ENCODE results near the gene KCNQ1.

KCNQ1 gene

DNA sequence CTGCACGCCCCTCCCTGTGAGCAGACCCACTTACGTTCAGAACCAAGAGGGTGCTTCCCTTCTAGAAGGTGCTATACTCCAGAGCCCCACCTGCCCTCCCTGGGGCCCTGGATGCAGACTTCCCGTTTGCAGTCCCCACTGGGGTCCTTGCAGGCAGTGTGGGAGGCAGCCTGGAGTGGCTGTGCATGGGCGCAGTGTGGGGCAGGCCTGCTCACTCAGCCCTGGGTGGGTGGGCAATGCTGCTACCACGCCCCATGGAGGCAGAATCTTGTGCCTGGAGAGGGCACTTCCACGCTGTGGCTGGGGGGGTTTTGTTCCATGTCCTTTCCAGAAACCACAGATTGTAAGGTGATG is 138.8 kb downstream of the KCNQ1 start:
- H3K4me3 ChIP-seq (ENCODE audit: low read depth, low read length) = no peak overlapping the region
- TF ChIP-seq, protein P1, sequence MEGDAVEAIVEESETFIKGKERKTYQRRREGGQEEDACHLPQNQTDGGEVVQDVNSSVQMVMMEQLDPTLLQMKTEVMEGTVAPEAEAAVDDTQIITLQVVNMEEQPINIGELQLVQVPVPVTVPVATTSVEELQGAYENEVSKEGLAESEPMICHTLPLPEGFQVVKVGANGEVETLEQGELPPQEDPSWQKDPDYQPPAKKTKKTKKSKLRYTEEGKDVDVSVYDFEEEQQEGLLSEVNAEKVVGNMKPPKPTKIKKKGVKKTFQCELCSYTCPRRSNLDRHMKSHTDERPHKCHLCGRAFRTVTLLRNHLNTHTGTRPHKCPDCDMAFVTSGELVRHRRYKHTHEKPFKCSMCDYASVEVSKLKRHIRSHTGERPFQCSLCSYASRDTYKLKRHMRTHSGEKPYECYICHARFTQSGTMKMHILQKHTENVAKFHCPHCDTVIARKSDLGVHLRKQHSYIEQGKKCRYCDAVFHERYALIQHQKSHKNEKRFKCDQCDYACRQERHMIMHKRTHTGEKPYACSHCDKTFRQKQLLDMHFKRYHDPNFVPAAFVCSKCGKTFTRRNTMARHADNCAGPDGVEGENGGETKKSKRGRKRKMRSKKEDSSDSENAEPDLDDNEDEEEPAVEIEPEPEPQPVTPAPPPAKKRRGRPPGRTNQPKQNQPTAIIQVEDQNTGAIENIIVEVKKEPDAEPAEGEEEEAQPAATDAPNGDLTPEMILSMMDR (IDR thresholded peaks at IDR 0.05; ENCODE audit: insufficient read depth, low read depth, low read length, missing control alignments) = no peak
- DNase-seq (ENCODE audit: low read depth) = no peak

DNA sequence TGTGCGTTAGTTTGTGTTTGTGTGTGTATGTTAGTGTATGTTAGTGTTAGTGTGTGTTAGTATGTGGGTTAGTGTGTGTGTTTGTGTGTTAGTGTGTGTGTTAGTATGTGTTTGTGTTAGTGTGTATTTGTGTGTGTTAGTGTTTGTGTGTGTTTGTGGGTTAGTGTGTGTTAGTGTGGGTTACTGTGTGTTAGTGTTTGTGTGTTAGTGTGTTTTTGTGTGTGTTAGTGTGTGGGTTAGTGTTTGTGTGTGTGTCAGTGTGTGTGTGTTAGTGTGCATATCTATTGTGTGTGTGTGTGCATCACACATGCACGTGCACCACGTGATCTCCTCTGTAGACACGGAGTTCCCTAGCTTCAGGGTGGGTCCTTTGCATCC is 139.6 kb downstream of the KCNQ1 start:
- DNase-seq (ENCODE audit: low read depth) = no peak
- H3K4me3 ChIP-seq (ENCODE audit: low read depth, low read length) = no peak overlapping the region
- TF ChIP-seq, protein P1 (IDR thresholded peaks at IDR 0.05; ENCODE audit: insufficient read depth, low read depth, low read length, missing control alignments) = no peak

DNA sequence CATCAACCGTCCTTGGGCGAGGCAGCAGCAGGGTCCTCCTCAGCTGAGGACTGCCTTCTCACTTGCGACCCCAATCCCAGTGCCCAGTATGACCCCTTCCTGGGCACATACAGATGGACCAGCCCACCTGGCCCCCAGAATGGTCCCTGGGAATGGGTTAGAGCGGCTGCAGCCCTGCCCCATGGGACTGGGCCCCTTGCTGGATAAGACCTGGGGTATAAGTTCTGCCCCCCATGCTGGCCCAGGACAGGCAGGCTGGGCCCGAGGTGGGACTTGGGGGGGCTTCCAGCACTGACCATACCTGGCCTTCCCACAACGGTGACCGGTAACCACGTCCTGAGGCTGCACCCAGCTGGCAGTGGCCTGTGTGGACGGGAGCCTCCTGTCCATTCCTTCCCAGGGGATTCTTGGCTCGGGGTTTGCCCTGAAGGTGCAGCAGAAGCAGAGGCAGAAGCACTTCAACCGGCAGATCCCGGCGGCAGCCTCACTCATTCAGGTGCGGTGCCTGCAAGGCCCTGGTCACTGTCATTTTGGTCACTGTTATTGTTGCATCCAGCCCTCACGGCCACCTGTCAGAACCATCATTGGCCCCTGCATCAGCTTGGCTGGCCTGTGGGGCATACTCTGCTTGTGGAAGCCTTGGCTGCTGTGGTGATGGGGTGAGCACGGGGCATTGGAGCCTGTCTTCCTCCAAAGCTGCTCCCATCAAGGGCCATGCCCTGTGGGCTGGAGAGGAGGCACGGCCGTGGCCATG is 140.2 kb downstream of the KCNQ1 start:
- no peak overlapping the region for H3K4me3 ChIP-seq (ENCODE audit: low read depth, low read length)
- TF ChIP-seq, protein P1 (IDR thresholded peaks at IDR 0.05; ENCODE audit: insufficient read depth, low read depth, low read length, missing control alignments) = no peak
- no peak for DNase-seq (ENCODE audit: low read depth)

DNA sequence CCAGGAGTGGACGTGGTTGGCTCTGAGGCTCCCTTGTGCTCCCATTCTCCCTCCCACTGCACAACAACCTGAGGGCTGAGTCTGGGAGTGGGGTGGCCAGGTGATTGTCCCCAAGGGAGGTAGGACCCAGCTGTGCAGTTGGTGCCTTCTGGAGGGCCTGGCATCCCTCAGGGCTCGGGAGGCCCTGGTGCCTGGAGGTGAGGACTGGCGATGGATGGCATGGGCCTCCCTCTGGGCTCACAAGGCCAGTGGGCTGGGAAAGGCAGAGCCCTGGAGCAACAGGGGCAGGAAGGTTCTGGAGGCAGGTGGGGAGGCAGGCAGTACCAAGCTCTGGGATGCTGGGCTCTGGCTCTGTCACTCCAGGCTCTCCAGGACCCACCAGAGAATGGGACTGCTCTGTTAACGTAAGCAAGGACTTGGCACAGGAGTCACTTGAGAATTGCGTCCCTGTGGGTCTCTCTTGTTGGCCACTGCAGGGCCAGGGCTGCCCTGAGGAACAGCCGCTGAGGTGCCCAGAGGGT is 140.8 kb downstream of the KCNQ1 start:
- TF ChIP-seq, protein P1 (IDR thresholded peaks at IDR 0.05; ENCODE audit: insufficient read depth, low read depth, low read length, missing control alignments) = no peak
- DNase-seq (ENCODE audit: low read depth) = no peak
- H3K4me3 ChIP-seq (ENCODE audit: low read depth, low read length) = no peak overlapping the region

DNA sequence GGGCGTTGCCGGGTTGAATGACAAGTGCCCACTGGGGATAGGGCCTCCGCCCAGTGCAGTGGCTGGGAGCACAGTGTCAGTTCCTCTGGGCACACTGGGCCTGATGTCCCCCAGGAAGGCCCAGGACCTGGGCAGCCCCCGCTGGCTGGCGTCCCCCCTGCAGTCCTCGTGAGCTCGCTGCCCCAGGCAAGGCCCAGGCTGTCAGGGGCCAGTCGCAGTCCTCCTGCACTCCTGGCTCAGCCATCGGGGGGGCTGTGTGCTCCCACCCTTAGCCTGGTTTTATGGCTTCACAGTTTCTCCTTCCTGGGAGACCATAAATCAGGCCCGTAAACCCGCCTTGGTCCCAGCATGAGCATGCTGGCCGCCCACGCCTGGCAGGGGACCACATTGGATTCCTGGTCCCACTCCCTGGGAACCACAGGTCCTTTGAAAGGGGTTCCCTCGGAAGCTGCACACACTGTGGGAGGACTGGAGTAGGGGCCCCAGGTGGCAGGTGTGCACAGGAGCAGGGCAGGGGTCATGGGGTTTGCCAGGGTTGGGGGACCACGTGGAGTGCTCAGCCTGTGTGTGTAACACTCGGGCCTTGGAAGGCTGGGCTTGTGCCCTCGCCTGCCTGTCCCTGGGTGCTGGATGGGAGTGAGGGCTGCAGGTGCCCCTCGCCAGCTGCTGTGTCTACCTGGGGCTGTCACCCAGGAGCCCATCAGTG is 141.4 kb downstream of the KCNQ1 start:
- DNase-seq (ENCODE audit: low read depth) = no peak

DNA sequence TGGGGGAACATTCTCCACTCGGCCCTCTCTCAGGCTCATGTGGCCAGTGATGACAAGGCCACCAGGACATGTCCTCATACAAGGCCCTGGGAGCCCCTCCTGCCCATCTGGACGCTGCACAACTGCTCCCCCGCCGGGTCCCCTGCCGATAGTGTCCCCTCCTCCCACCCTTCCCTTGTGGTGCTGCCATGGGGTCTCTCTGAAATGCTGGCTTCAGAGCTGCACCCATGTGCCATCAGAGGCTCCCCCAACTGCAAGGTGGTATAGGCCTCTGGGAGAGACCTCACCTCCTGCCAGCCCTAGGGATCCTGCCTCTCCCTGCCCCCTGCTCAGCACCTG is 142.0 kb downstream of the KCNQ1 start:
- DNase-seq (ENCODE audit: low read depth) = no peak
- no peak overlapping the region for H3K4me3 ChIP-seq (ENCODE audit: low read depth, low read length)
- TF ChIP-seq, protein P1 (IDR thresholded peaks at IDR 0.05; ENCODE audit: insufficient read depth, low read depth, low read length, missing control alignments) = no peak

More for the DNA sequence above, 141.4 kb downstream of the KCNQ1 start:
- TF ChIP-seq, protein P1 (IDR thresholded peaks at IDR 0.05; ENCODE audit: insufficient read depth, low read depth, low read length, missing control alignments) = no peak
- H3K4me3 ChIP-seq (ENCODE audit: low read depth, low read length) = no peak overlapping the region
